GM12878 (cell line): ENCODE data around the gene JOSD2. TPM values are rescaled to one million over a fixed set of nuclear protein-coding genes. Genes with fewer than 3 reads are reported as not detected.

ENCODE experiments used
- ATAC-seq: fragments of 200-7000 bp; cut with Tn5 transposase; 3 replicates; pipeline ENCODE4 v1.9.1; 2020; ENCODE audit warnings: mild to moderate bottlenecking, moderate library complexity
- BruUV-seq: library from RNA; stranded (reverse); fragments of 400-500 nt; replicated peaks from 2 replicates; lab custom pipeline; 2021; lab: Mats Ljungman, UMichigan
- CTCF ChIA-PET: fragments of 300-600 bp; sonication (Branson Sonifier 250); formaldehyde crosslinking; extraction: SDS; loops from one replicate; lab custom pipeline; 2021; ENCODE audit warnings: inconsistent platforms; lab: Yijun Ruan, JAX
- POLR2A ChIA-PET: fragments of 350-600 bp; formaldehyde crosslinking; extraction: SDS; loops from one replicate; lab custom pipeline; 2021; ENCODE audit warnings: inconsistent platforms; lab: Charles Lee
- RAD21 ChIA-PET: fragments of 300-600 bp; sonication (Branson Sonifier 250); formaldehyde crosslinking; loops from one replicate; lab custom pipeline; 2023; ENCODE audit warnings: antibody characterized with exemption; ENCODE audit not compliant: unreplicated experiment; lab: Charles Lee
- SMC1A ChIA-PET: fragments of 300-600 bp; sonication (Branson Sonifier 250); formaldehyde crosslinking; loops from one replicate; lab custom pipeline; 2023; ENCODE audit not compliant: unreplicated experiment, uncharacterized antibody; lab: Charles Lee
- DNase-seq: peaks from one replicate; pipeline ENCODE4 v3.0.0-alpha.2; 2011; ENCODE audit warnings: low read depth, low spot score
- FAIRE-seq: peaks from 3 replicates; lab custom pipeline; 2011; peaks lifted over from hg19 to GRCh38; lab: Jason Lieb, UNC
- H2AFZ ChIP-seq: 2 replicates; pipeline ENCODE4 v1.6.0; 2011; ENCODE audit warnings: low read depth, low read length, control low read depth; ENCODE audit not compliant: control insufficient read depth
- H3K27ac ChIP-seq: 2 replicates; pipeline ENCODE4 v1.5.1; 2011; ENCODE audit warnings: control low read depth; ENCODE audit not compliant: control insufficient read depth, insufficient read depth
- H3K27me3 ChIP-seq, 2 experiments: replicated peaks in 1 of 2; 2 replicates each; pipeline versions ENCODE4 v1.6.0 to v1.6.1; 2011; ENCODE audit warnings: low read length in 1 of 2; ENCODE audit not compliant: control insufficient read depth in 2 of 2, insufficient read depth in 2 of 2
- H3K36me3 ChIP-seq, 2 experiments: 2 replicates each; pipeline ENCODE4 v1.5.1; 2011; ENCODE audit warnings: low read length in 1 of 2; ENCODE audit not compliant: control insufficient read depth in 2 of 2, insufficient read depth in 2 of 2
- H3K4me1 ChIP-seq: 2 replicates; pipeline ENCODE4 v1.6.1; 2011; ENCODE audit warnings: mild to moderate bottlenecking, low read length, moderate library complexity, mixed read lengths; ENCODE audit not compliant: control insufficient read depth, insufficient read depth
- H3K4me2 ChIP-seq: 2 replicates; pipeline ENCODE4 v1.6.0; 2011; ENCODE audit warnings: control low read depth; ENCODE audit not compliant: control insufficient read depth, insufficient read depth
- H3K4me3 ChIP-seq: fragments of 200-600 bp; sonication (generic); 2 replicates; pipeline ENCODE4 v1.5.1; 2016
- H3K79me2 ChIP-seq: 2 replicates; pipeline ENCODE4 v1.6.0; 2011; ENCODE audit warnings: low read length; ENCODE audit not compliant: control insufficient read depth, insufficient read depth
- H3K9ac ChIP-seq: 2 replicates; pipeline ENCODE4 v1.8.0; 2011; ENCODE audit warnings: low read length, control low read depth, mixed read lengths; ENCODE audit not compliant: control insufficient read depth, insufficient read depth
- H3K9me3 ChIP-seq: replicated peaks from 3 replicates; pipeline ENCODE4 v1.5.1; 2011; ENCODE audit warnings: mild to moderate bottlenecking, low read length; ENCODE audit not compliant: control insufficient read depth, insufficient read depth
- H4K20me1 ChIP-seq: 2 replicates; pipeline ENCODE4 v1.6.0; 2011; ENCODE audit not compliant: control insufficient read depth, insufficient read depth
- ATF2 ChIP-seq: IDR thresholded peaks from 2 replicates; pipeline ENCODE4 v1.6.1; 2012; ENCODE audit warnings: low read length, inconsistent platforms
- BMI1 ChIP-seq: fragments of 450-650 bp; IDR thresholded peaks from 2 replicates; pipeline ENCODE4 v1.6.1; 2016; ENCODE audit warnings: mild to moderate bottlenecking, moderate library complexity, borderline replicate concordance
- HDGF ChIP-seq: fragments of 450-650 bp; IDR thresholded peaks from 2 replicates; pipeline ENCODE4 v1.6.1; 2016; ENCODE audit warnings: antibody characterized with exemption
- MEF2B ChIP-seq: fragments of 450-650 bp; IDR thresholded peaks from 2 replicates; pipeline ENCODE4 v1.6.1; 2018; ENCODE audit warnings: mild to moderate bottlenecking, moderate library complexity; ENCODE audit not compliant: partially characterized antibody, poor library complexity, severe bottlenecking
- MTA2 ChIP-seq: fragments of 450-650 bp; IDR thresholded peaks from 2 replicates; pipeline ENCODE4 v1.6.1; 2016; ENCODE audit warnings: low read depth, mild to moderate bottlenecking, moderate library complexity
- MXI1 ChIP-seq: fragments of 150-350 bp; IDR thresholded peaks from 2 replicates; pipeline ENCODE4 v1.6.1; 2011; ENCODE audit warnings: low read depth, mild to moderate bottlenecking, inconsistent platforms, low read length, improper control_type of control experiment
- POLR2A ChIP-seq: IDR thresholded peaks from 2 replicates; pipeline ENCODE4 v1.6.1; 2011; ENCODE audit warnings: low read depth, mild to moderate bottlenecking, low read length
- RFX5 ChIP-seq: IDR thresholded peaks from 2 replicates; pipeline ENCODE4 v1.6.1; 2011; ENCODE audit warnings: low read depth, low read length, improper control_type of control experiment
- WGBS: methylation state at CpG from one replicate; pipeline ENCODE4 v1.1.6; 2016; ENCODE audit warnings: low lambda C conversion rate; ENCODE audit not compliant: insufficient replicate concordance, insufficient coverage; ENCODE audit errors: missing lambda C conversion rate; 5-methylcytosine and 5-hydroxymethylcytosine counted together
- in situ Hi-C: fragments of 300-500 bp; cut with MboI; formaldehyde crosslinking; loops from 9 replicates; pipeline ENCODE4 v1.14.3; 2018; ENCODE audit warnings: mixed read lengths
- intact Hi-C: fragments of 100-400 bp; cut with micrococcal nuclease; formaldehyde crosslinking; loops from one replicate; pipeline ENCODE4 v1.14.2; 2022; ENCODE audit not compliant: unreplicated experiment
- polyA plus RNA-seq, 11 experiments: library from polyadenylated mRNA; depleted of rRNA in 4 of 11; unstranded in 6 of 11; stranded (reverse) in 5 of 11; fragments of >200 nt; fragmentation: Nextera tagmentation in 4 of 11; fragmentation: Illumina TruSeq in 1 of 11; extraction: Ambion mirVana in 4 of 11; extraction: Trizol in 1 of 11; gene quantifications; 1 replicate in 1 of 11; 2 replicates in 10 of 11; pipeline versions ENCODE4 v1.2.1 to v1.2.3, GENCODE V29; 2011 to 2016; ENCODE audit warnings: inconsistent platforms in 2 of 11, missing spikeins in 2 of 11, low read depth in 1 of 11
- total RNA-seq, 4 experiments: library from RNA; depleted of rRNA in 3 of 4; stranded (reverse); fragments of >200 nt in 3 of 4; fragmentation: Illumina TruSeq in 1 of 4; extraction: Trizol in 1 of 4; gene quantifications; 2 replicates each; pipeline versions ENCODE4 v1.2.1 to v1.2.3, GENCODE V29; 2013 to 2021
- TF ChIP-seq, protein P1 (sequence below): fragments of 450-650 bp; conservative IDR thresholded peaks from 2 replicates; pipeline ENCODE4 v1.6.1; 2017; ENCODE audit warnings: mild to moderate bottlenecking, moderate library complexity
- TF ChIP-seq, protein P2 (sequence below): fragments of 450-650 bp; IDR thresholded peaks from 2 replicates; pipeline ENCODE4 v1.6.1; 2016; ENCODE audit warnings: mild to moderate bottlenecking

The JOSD2 gene
- total and polyA plus RNA-seq, 10 of the 15 experiments (the other 5 are each of a cell fraction or from before 2014, with no cell fraction given): 0.91 to 26.7 (median 13.0) TPM

GRCh38 chr19:50510700-50511068 lies 307 bp downstream of the JOSD2 start:
- peak overlapping the region; percentile 67 for H3K27ac ChIP-seq
- H3K9me3 ChIP-seq: no peaks in the 10 kb centered on the region
- ATAC-seq (no peak), FAIRE-seq (no peak), DNase-seq (no peak)
- POLR2A ChIA-PET: interaction anchor here (1.2 kb wide), 1 partner anchor 153 kb away, joined by 4 read pairs; no protein-coding TSS in a partner anchor
- CTCF ChIA-PET: interaction anchor here (0.6 to 2.4 kb wide), 8 partner anchors 24 to 220 kb away, joined by 3 to 10 read pairs (median 4); no protein-coding TSS in a partner anchor
- no peaks in the 10 kb centered on the region for H3K79me2 ChIP-seq
- no peaks in the 10 kb centered on the region for H3K36me3 ChIP-seq
- H3K9ac ChIP-seq: peak overlapping the region; percentile 80
- SMC1A ChIA-PET: no interaction called here
- H2AFZ ChIP-seq: peak overlapping the region; percentile 81
- H4K20me1 ChIP-seq: no peaks in the 10 kb centered on the region
- BruUV-seq: TSS peak; percentile 81
- peaks cover 3% of the 10 kb centered on the region; the same call in 1 of the 2 replicates for H3K4me1 ChIP-seq
- H3K4me3 ChIP-seq: peak overlapping the region; percentile 74; the same call in 1 of the 2 replicates
- RAD21 ChIA-PET: interaction anchor here (0.6 to 1.4 kb wide), 4 partner anchors 24 to 273 kb away, joined by 3 to 4 read pairs (median 3); no protein-coding TSS in a partner anchor
- in situ Hi-C loops: no loop called here
- WGBS: 15% methylated on average over 10 of the region's 10 CpGs
- peak overlapping the region; percentile 99 for H3K4me2 ChIP-seq
- H3K27me3 ChIP-seq: no peaks in the 10 kb centered on the region
- intact Hi-C loops: no loop called here
- TF ChIP-seq MEF2B (peak; percentile 49), MTA2 (peak; percentile 9; the same call in 1 of the 2 replicates), RFX5 (peak; percentile 22; the same call in 1 of the 2 replicates), HDGF (no peak), BMI1 (peak; percentile 90), MXI1 (peak; percentile 3; the same call in 1 of the 2 replicates), POLR2A (no peak), ATF2 (no peak)
- TF ChIP-seq, protein P1, sequence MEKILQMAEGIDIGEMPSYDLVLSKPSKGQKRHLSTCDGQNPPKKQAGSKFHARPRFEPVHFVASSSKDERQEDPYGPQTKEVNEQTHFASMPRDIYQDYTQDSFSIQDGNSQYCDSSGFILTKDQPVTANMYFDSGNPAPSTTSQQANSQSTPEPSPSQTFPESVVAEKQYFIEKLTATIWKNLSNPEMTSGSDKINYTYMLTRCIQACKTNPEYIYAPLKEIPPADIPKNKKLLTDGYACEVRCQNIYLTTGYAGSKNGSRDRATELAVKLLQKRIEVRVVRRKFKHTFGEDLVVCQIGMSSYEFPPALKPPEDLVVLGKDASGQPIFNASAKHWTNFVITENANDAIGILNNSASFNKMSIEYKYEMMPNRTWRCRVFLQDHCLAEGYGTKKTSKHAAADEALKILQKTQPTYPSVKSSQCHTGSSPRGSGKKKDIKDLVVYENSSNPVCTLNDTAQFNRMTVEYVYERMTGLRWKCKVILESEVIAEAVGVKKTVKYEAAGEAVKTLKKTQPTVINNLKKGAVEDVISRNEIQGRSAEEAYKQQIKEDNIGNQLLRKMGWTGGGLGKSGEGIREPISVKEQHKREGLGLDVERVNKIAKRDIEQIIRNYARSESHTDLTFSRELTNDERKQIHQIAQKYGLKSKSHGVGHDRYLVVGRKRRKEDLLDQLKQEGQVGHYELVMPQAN: peak; percentile 64; the same call in 1 of the 2 replicates
- TF ChIP-seq, protein P2, sequence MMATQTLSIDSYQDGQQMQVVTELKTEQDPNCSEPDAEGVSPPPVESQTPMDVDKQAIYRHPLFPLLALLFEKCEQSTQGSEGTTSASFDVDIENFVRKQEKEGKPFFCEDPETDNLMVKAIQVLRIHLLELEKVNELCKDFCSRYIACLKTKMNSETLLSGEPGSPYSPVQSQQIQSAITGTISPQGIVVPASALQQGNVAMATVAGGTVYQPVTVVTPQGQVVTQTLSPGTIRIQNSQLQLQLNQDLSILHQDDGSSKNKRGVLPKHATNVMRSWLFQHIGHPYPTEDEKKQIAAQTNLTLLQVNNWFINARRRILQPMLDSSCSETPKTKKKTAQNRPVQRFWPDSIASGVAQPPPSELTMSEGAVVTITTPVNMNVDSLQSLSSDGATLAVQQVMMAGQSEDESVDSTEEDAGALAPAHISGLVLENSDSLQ: no peak
- TF ChIP-seq, all 136 proteins: peak for 6
